ENCODE data around the gene APBA2.

APBA2 gene

GRCh38 chr15:28915041-28915810 is 29.5 kb downstream of the APBA2 start:
- no peak for DNase-seq (ENCODE audit: low read depth)

- no peak for DNase-seq (ENCODE audit: low read depth)
Measured at GRCh38 chr15:28915935-28916334, 30.2 kb downstream of the APBA2 start.

GRCh38 chr15:28917791-28918140 is 32.0 kb downstream of the APBA2 start:
- DNase-seq (ENCODE audit: low read depth), result no peak

- DNase-seq (ENCODE audit: low read depth), result no peak
Measured at GRCh38 chr15:28918141-28918983, 32.6 kb downstream of the APBA2 start.

GRCh38 chr15:28919201-28919635 is 33.4 kb downstream of the APBA2 start:
- no peak for DNase-seq (ENCODE audit: low read depth)

- DNase-seq (ENCODE audit: low read depth), result no peak
Measured at GRCh38 chr15:28919679-28920655, 34.2 kb downstream of the APBA2 start.

- DNase-seq (ENCODE audit: low read depth), result no peak
Measured at GRCh38 chr15:28920781-28921331, 35.1 kb downstream of the APBA2 start.

GRCh38 chr15:28921336-28921735 is 35.6 kb downstream of the APBA2 start:
- no peak for DNase-seq (ENCODE audit: low read depth)

- DNase-seq (ENCODE audit: low read depth), result peak; percentile 13
Measured at GRCh38 chr15:28921919-28922706, 36.3 kb downstream of the APBA2 start.

GRCh38 chr15:28922707-28923012 is 36.9 kb downstream of the APBA2 start:
- DNase-seq (ENCODE audit: low read depth), result no peak

GRCh38 chr15:28923726-28924280 is 38.0 kb downstream of the APBA2 start:
- DNase-seq (ENCODE audit: low read depth), result no peak

GRCh38 chr15:28927043-28927442 is 41.3 kb downstream of the APBA2 start:
- no peak for DNase-seq (ENCODE audit: low read depth)

- DNase-seq (ENCODE audit: low read depth), result no peak
Measured at GRCh38 chr15:28929200-28929599, 43.4 kb downstream of the APBA2 start.

- no peak for DNase-seq (ENCODE audit: low read depth)
Measured at GRCh38 chr15:28930011-28930410, 44.2 kb downstream of the APBA2 start.

GRCh38 chr15:28930476-28931291 is 44.9 kb downstream of the APBA2 start:
- no peak for DNase-seq (ENCODE audit: low read depth)

GRCh38 chr15:28931828-28932227 is 46.1 kb downstream of the APBA2 start:
- no peak for DNase-seq (ENCODE audit: low read depth)

GRCh38 chr15:28932361-28932760 is 46.6 kb downstream of the APBA2 start:
- DNase-seq (ENCODE audit: low read depth), result no peak

- DNase-seq (ENCODE audit: low read depth), result no peak
Measured at GRCh38 chr15:28933710-28934445, 48.1 kb downstream of the APBA2 start.

GRCh38 chr15:28934645-28935044 is 48.9 kb downstream of the APBA2 start:
- DNase-seq (ENCODE audit: low read depth), result no peak

Data from ELR (cell line).